HG03571 (cell line): Measurements from ENCODE around the gene CNRIP1.

Source experiments
- ATAC-seq: cut with Tn5 transposase; IDR thresholded peaks from one replicate; pipeline ENCODE4 v1.9.1; 2021; ENCODE audit not compliant: unreplicated experiment

Gene CNRIP1

GRCh38 chr2:68252400-68253218 lies 67.1 kb downstream of the CNRIP1 start, which contains the start of gene PPP3R1:
PPP3R1 (minus strand) TSS chr2:68252532; CDS start chr2:68252127, 405 bp downstream.
- ATAC-seq = peak; percentile 76

- peak; percentile 5 for ATAC-seq
These were observed 67.8 kb downstream of the CNRIP1 start for GRCh38 chr2:68251855-68252399.

GRCh38 chr2:68251187-68251854 lies 68.4 kb downstream of the CNRIP1 start:
- peak; percentile 48 for ATAC-seq

DNA sequence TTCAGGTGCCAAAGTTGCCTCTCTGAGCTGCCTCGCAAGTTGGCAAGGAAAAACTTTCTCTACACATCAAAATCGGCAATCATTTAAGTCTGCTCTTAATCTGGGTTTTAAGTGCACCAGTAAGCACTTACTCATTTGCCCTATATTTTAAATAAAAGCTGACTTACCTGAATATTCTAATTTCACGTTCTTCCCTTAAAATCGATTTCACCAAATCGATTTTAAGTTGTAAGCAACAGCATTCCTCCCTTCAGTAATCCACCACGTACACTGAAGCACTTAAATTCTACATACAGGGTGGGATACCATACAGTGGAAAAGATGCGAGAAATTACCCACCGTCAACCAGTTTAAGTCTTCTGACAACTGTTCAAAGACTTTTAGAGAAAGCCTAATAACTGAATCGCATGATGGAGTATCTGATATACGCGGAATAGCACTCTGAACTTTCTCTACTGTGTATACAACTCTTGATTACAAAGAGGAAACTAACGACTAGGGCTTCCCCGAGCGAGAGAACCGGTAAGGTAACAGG lies 69.0 kb downstream of the CNRIP1 start:
- ATAC-seq = no peak

- ATAC-seq = no peak
These were observed 69.6 kb downstream of the CNRIP1 start for GRCh38 chr2:68250196-68250595.

- no peak for ATAC-seq
These were observed 70.9 kb downstream of the CNRIP1 start for GRCh38 chr2:68248806-68249205.

GRCh38 chr2:68248361-68248760 lies 71.4 kb downstream of the CNRIP1 start:
- ATAC-seq = no peak

- no peak for ATAC-seq
These were observed 73.4 kb downstream of the CNRIP1 start for GRCh38 chr2:68246396-68246795.

- ATAC-seq = no peak
These were observed 74.1 kb downstream of the CNRIP1 start for GRCh38 chr2:68245672-68246071.

DNA sequence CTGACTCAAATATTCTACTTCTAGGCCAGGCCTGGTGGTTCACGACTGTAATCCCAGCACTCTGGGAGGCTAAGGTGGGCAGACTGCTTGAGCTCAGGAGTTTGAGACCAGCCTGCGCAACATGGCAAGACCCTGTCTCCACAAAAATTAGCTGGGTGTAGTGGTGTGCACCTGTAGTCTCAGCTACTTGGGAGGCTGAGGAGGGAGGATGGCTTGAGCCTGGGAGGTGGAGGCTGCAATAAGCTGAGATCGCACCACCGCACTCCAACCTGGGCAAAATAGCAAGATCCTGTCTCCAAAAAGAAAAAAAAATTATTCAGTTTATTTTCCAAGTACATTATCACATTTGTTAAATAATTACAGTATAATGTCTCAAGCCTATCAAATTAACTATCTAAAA lies 74.7 kb downstream of the CNRIP1 start:
- no peak for ATAC-seq

GRCh38 chr2:68244456-68244855 lies 75.3 kb downstream of the CNRIP1 start:
- ATAC-seq = no peak
